Astrocyte of the spinal cord (primary cell): ENCODE results near the gene NKX2-2.

Experiments used
- DNase-seq: peaks from one replicate; pipeline ENCODE4 v3.0.0; 2011; ENCODE audit warnings: low read depth, low spot score
- H3K4me3 ChIP-seq: 2 replicates; pipeline ENCODE4 v1.5.1; 2011; ENCODE audit warnings: low read depth, mild to moderate bottlenecking, low read length, moderate library complexity
- in situ Hi-C: cut with HindIII; loops from 2 replicates; pipeline ENCODE4 v1.10.0; 2017; ENCODE audit warnings: low sequenced_read_pairs
- TF ChIP-seq, protein P1 (sequence below): IDR thresholded peaks from 2 replicates; pipeline ENCODE4 v1.5.1; 2012; ENCODE audit warnings: low read depth, mild to moderate bottlenecking, low read length, inconsistent platforms

Gene NKX2-2

DNA sequence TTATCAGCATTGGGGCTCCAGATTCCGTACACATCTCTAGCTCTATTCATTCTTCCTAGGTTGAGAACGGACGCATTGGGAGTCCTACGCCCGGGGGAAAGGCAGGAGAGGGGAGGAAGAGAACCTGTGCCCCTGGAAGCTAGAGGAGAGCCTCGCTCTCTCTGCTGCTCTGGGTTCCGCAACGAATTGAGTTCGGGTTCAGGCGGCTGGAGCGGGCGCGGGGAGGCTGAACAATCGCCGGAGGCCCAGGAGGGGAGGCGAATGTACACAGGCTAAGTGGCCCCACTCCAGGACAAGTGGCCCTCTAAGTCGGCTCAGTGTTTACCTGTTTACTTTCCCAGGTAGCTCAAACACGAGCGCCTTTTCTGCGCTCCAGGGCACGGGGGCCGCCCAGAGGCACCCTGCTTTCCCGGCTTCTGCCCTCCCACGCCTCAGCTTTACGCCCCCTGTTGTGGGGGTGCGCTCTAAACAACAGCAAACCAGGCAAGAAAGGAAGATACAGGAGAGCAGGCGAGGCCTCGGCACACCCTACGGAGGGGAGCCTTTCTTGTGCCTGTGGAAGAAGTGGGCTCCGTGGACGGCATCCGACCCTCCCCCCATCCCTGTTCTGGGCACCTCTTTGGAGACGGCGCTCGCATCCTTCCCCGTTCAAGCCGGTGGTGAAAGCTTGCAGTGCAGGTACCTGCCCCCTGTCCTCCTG, 4.6 kb upstream of the NKX2-2 start:
- no peak for DNase-seq
- no peak overlapping the region for H3K4me3 ChIP-seq
- in situ Hi-C loops, result no loop called here
- TF ChIP-seq, protein P1, sequence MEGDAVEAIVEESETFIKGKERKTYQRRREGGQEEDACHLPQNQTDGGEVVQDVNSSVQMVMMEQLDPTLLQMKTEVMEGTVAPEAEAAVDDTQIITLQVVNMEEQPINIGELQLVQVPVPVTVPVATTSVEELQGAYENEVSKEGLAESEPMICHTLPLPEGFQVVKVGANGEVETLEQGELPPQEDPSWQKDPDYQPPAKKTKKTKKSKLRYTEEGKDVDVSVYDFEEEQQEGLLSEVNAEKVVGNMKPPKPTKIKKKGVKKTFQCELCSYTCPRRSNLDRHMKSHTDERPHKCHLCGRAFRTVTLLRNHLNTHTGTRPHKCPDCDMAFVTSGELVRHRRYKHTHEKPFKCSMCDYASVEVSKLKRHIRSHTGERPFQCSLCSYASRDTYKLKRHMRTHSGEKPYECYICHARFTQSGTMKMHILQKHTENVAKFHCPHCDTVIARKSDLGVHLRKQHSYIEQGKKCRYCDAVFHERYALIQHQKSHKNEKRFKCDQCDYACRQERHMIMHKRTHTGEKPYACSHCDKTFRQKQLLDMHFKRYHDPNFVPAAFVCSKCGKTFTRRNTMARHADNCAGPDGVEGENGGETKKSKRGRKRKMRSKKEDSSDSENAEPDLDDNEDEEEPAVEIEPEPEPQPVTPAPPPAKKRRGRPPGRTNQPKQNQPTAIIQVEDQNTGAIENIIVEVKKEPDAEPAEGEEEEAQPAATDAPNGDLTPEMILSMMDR, result no peak

DNA sequence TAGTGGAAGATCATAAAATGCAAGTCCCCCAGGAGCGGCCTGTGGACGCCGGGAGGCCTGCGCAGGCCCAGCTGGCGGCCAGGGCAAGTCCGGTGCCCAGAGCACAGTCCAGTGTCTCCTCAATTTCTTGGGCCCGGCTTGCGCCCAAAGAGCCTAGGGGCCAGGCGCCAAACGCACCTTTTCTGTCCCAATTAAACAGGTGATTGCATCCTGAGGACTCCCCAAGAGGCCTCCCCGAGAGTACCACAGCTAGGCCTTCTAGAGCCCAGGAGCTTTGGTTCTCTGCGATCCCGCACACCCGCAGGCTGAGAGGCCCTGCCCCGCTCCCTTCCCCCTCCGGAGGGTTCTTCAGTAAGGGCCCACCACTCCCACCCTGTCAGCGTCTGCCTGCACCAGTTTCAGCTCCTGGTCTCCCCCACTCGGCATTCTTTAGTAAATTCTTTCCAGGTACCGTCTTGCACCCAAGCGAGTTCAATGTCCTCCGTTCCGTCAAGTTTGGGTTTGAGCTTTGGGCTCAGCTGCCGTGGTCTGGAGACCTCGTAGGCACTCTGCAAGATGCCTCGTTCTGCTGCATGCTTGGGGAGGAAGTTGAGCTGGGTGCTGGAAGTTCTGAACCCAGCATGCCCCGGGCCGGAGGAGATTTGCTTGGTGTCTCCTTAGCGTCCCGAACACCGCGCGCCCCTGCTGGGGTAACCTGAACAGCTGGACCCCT, 3.9 kb upstream of the NKX2-2 start:
- in situ Hi-C loops, result no loop called here
- H3K4me3 ChIP-seq, result no peak overlapping the region
- no peak for DNase-seq

DNA sequence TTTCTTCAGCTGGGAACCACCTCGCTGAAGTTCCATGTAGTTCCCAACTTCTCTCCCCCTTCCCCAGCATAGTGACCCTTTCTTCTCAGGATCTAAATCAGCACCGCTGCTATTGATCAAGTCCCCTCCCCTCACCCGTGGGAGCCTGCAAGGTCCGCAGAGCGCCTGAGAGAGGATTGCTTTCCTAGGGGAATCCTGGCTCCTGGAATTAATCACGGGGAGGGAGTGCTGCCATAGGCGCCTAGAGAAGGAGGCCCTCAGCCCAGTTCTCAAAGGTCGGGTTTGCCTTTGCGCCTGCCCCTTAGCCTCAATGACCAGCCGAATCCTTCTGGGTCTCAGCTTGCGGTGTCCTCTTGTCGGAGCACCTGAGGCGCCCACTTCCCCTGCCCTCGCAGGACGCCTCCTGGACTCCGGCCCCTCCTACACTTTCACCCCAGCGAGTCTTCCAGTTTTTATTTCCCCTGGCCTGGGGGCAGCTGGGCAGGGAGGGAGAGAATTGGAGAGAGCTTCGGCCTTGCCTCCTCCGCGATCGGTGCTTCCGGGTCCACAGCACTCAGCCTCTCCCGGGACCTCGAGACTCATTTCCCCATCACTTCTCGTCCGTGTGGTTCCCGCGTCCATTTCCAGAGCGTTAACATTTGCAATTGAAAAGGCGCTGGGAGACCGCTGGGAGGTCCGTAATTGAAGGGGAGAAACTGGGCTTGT, 3.1 kb upstream of the NKX2-2 start:
- DNase-seq, result no peak
- no peak overlapping the region for H3K4me3 ChIP-seq
- in situ Hi-C loops, result no loop called here
- TF ChIP-seq, protein P1, result no peak

More for the DNA sequence above, 3.9 kb upstream of the NKX2-2 start:
- TF ChIP-seq, protein P1, result no peak

DNA sequence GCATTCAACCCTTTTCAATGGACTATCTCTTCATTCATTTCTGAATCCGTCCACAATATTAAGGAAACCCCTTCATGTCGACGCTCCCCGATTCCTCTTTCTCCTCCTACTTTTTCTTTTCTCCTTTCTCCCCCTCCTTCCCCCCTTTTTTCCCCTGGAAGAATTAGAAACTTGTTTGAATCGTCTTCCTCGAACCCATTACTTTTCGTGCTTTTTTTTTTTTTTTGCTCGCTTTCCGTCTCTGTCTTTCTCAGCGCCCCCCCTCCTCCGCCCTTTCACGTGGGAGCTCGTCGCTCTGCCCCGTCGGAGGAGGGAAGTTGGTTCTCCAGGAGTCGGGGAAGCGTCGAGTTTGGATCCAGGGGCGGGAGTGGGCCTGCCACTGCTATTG, 2.3 kb upstream of the NKX2-2 start:
- TF ChIP-seq, protein P1, result no peak
- in situ Hi-C loops, result no loop called here
- no peak overlapping the region for H3K4me3 ChIP-seq
- DNase-seq, result no peak

DNA sequence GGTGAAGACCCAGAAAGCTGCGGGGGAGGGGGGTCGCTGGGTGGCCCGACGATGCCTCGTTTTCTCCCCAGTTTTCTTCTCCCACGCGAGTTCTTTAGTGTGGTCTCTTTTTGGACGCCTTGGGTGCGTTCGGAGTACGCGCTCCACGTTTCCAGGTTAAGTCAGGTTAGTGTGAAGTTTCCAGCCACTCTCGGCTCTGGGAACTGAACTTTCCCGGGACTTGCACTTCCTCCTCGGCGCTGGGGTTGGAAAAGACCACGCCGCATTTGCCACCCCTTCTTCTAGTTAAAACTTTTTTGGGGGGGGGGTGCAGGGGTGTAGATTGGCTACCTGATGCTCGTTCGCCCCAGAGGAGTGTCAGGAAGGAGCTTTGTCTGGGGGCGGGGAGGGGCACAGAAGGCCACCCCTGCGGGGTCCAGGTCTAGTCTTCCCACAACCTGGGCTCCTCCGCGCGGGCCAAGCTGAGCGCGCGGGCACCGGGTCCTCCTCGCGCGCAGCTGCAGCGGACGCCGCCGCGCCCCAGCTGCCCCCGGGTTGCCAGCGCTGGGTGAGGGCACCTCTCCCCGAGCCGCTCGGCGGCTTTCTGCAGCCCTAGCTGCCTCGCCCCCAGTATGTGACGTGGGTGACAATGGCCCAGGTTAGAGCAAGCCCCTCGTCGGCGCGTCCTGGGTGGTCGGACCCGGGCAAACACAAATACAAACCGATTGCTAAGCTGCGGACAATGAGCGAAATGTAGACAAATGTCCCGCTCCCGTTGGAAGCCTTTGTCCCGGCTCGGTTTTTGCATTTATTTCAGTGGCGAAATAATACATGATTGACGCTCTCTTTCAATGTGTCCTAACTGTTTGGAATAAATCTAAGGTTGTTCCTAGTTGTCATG, 1.7 kb upstream of the NKX2-2 start:
- DNase-seq, result no peak
- in situ Hi-C loops, result no loop called here
- TF ChIP-seq, protein P1, result no peak
- no peak overlapping the region for H3K4me3 ChIP-seq
